CD4-positive, alpha-beta T cell (primary cell): ENCODE data around the gene SEC22C. TPM values are rescaled to one million over a fixed set of nuclear protein-coding genes. Genes with fewer than 3 reads are reported as not detected.
A peak's percentile ranks its signal among the peaks of the same experiment; 100 is the strongest.

Experiments
- ATAC-seq: fragments of 200-7000 bp; cut with Tn5 transposase; one replicate; pipeline ENCODE4 v1.10.0; 2022; ENCODE audit warnings: mild to moderate bottlenecking; ENCODE audit not compliant: poor library complexity
- CTCF ChIA-PET: fragments of 350-600 bp; sonication (Branson Sonifier 250); formaldehyde crosslinking; loops from one replicate; lab custom pipeline; 2021; ENCODE audit warnings: antibody characterized with exemption, inconsistent platforms; lab: Charles Lee
- POLR2A ChIA-PET: fragments of 350-600 bp; sonication (Branson Sonifier 250); formaldehyde crosslinking; loops from one replicate; lab custom pipeline; 2021; ENCODE audit warnings: antibody characterized with exemption, inconsistent platforms; lab: Charles Lee
- DNase-seq, 14 experiments: peaks; one replicate each; pipeline ENCODE4 v3.0.0-alpha.2; 2013 to 2020; ENCODE audit warnings: mixed read lengths in 2 of 14
- H3K27ac ChIP-seq, 2 donors: one replicate each; pipeline versions ENCODE4 v1.5.1 to v1.7.0; 2013; ENCODE audit warnings: low read length in 2 of 2, low read depth in 1 of 2, mild to moderate bottlenecking in 1 of 2
- H3K27me3 ChIP-seq, 2 experiments: 1 replicate in 1 of 2; 2 replicates in 1 of 2; pipeline versions ENCODE4 v1.6.1 to v1.7.0; 2013; ENCODE audit warnings: low read length in 2 of 2, control low read depth in 1 of 2, mild to moderate bottlenecking in 1 of 2, moderate library complexity in 1 of 2; ENCODE audit not compliant: insufficient read depth in 2 of 2, control insufficient read depth in 1 of 2
- H3K36me3 ChIP-seq: one replicate; pipeline ENCODE4 v1.6.1; 2013; ENCODE audit warnings: low read length, control low read depth; ENCODE audit not compliant: insufficient read depth
- H3K4me1 ChIP-seq: one replicate; pipeline ENCODE4 v1.6.1; 2013; ENCODE audit warnings: low read length, control low read depth; ENCODE audit not compliant: insufficient read depth
- H3K4me3 ChIP-seq: one replicate; pipeline ENCODE4 v1.5.1; 2013; ENCODE audit warnings: mild to moderate bottlenecking, low read length, moderate library complexity
- H3K9me3 ChIP-seq, 2 experiments: 1 replicate in 1 of 2; 2 replicates in 1 of 2; pipeline versions ENCODE4 v1.6.1 to v1.7.0; 2013; ENCODE audit warnings: low read length in 2 of 2, mild to moderate bottlenecking in 2 of 2, control low read depth in 1 of 2, moderate library complexity in 1 of 2; ENCODE audit not compliant: control insufficient read depth in 1 of 2, insufficient read depth in 1 of 2
- H3K27ac Mint-ChIP-seq: one replicate; pipeline ENCODE4 v1.8.0; 2020; ENCODE audit warnings: mixed read lengths
- H3K27me3 Mint-ChIP-seq: one replicate; pipeline ENCODE4 v1.8.0; 2021; ENCODE audit warnings: mixed read lengths
- H3K36me3 Mint-ChIP-seq: one replicate; pipeline ENCODE4 v1.8.0; 2021; ENCODE audit warnings: low read depth, mixed read lengths
- H3K4me1 Mint-ChIP-seq: one replicate; pipeline ENCODE4 v1.8.0; 2021; ENCODE audit warnings: low read depth, mixed read lengths
- H3K4me3 Mint-ChIP-seq: one replicate; pipeline ENCODE4 v1.8.0; 2020; ENCODE audit warnings: mild to moderate bottlenecking, mixed read lengths
- H3K9me3 Mint-ChIP-seq: one replicate; pipeline ENCODE4 v1.8.0; 2020; ENCODE audit warnings: mixed read lengths
- CTCF ChIP-seq: fragments of 200-600 bp; IDR thresholded peaks from one replicate; pipeline ENCODE4 v1.8.0; 2022; ENCODE audit warnings: antibody characterized with exemption, mild to moderate bottlenecking
- intact Hi-C, 2 experiments: fragments of 100-400 bp; cut with DNase I in 1 of 2; cut with micrococcal nuclease in 1 of 2; formaldehyde crosslinking; loops; one replicate each; pipeline versions ENCODE4 v1.15.1 to v1.9.0; 2023 to 2025; cut with DNase I, micrococcal nuclease
- total RNA-seq, 174 experiments: library from RNA in 2 of 174; stranded (reverse) in 2 of 174; gene quantifications; one replicate each; pipeline ENCODE4 v1.2.3 and lab custom pipeline; 2021 to 2026

The SEC22C gene
- total RNA-seq, 2 experiments from 2014 or later: 73.6 to 75.4 TPM

DNA sequence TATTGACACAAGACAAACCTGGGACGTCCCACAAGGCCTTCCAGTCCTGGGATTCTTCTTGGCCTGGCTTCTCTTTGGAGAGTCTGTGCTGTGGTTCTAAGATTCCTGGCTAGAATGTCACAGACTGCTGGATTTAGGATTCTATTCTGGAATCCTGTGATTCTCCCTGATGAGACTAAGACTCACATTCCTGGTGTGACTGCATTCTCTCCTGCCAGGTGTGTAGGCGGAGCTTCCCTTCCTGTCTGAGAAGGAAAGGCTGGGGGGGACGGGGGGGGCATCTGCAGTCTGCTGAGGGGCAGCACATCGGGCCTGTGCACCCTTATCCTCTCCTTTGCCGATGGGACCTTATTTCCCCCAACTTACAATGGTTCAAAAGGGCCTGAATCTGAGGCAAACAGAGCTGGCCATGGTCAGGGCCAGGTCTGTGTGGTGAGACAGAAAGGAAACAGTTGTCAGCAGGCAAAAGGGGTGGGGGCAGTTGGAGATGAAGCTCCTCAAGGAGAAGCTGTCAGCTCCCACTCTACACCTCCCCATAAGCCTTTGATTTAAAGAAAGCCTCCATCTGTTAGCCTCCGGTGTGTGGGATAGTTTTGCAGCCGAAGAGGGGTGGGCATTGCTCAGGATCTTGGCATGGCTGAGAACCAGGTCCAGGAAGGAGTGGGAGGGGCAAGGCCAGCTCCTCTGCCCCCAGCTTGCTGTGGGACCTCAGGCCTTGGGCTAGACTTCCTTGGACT lies 48.4 kb downstream of the SEC22C start:
- Histone ChIP-seq H3K9me3 (no peaks in the 10 kb centered on the region), H3K36me3 (peaks cover 15% of the 10 kb centered on the region), H3K4me3 (no peak overlapping the region), H3K27ac (no peak overlapping the region), H3K27me3 (no peaks in the 10 kb centered on the region), H3K4me1 (peaks cover 75% of the 10 kb centered on the region)
- ChIA-PET CTCF (interaction anchor here (1.1 kb wide), 1 partner anchor 32 kb away, joined by 4 read pairs; no protein-coding TSS in a partner anchor), POLR2A (interaction anchor here (3.9 kb wide), 1 partner anchor 31 kb away, joined by 17 read pairs; the partner anchor contains the start of gene VIPR1)
- intact Hi-C loops: no loop called here
- Mint-ChIP-seq H3K36me3 (peaks cover 65% of the 10 kb centered on the region), H3K4me1 (peaks cover 82% of the 10 kb centered on the region), H3K4me3 (no peak overlapping the region), H3K27ac (peak overlapping the region; percentile 88), H3K9me3 (no peaks in the 10 kb centered on the region), H3K27me3 (no peaks in the 10 kb centered on the region)
- ATAC-seq (no peak), DNase-seq (no peak)
- no peak for TF ChIP-seq CTCF

GRCh38 chr3:42532229-42532628 lies 49.5 kb downstream of the SEC22C start:
- CTCF ChIA-PET: no interaction called here
- H3K27ac Mint-ChIP-seq: peak overlapping the region; percentile 88

GRCh38 chr3:42531470-42531869 lies 50.3 kb downstream of the SEC22C start:
- TF ChIP-seq CTCF: no peak
- intact Hi-C loops: no loop called here
- peaks cover 15% of the 10 kb centered on the region for H3K36me3 ChIP-seq
- H3K4me1 ChIP-seq: peaks cover 89% of the 10 kb centered on the region
- Mint-ChIP-seq H3K27me3 (no peaks in the 10 kb centered on the region), H3K9me3 (no peaks in the 10 kb centered on the region), H3K4me1 (peaks cover 86% of the 10 kb centered on the region), H3K4me3 (no peak overlapping the region), H3K36me3 (peaks cover 66% of the 10 kb centered on the region), H3K27ac (peak overlapping the region; percentile 88)
- no peak overlapping the region for H3K4me3 ChIP-seq
- ChIA-PET CTCF (no interaction called here), POLR2A (interaction anchor here (3.9 kb wide), 1 partner anchor 29 kb away, joined by 17 read pairs; the partner anchor contains the start of gene VIPR1)
- DNase-seq: no peak
- H3K27me3 ChIP-seq: no peaks in the 10 kb centered on the region
- H3K27ac ChIP-seq: peak overlapping the region in 1 of 2 donors; percentile 13
- no peak for ATAC-seq
- H3K9me3 ChIP-seq: no peaks in the 10 kb centered on the region

More at GRCh38 chr3:42532229-42532628, 49.5 kb downstream of the SEC22C start:
- Histone ChIP-seq H3K36me3 (peaks cover 15% of the 10 kb centered on the region), H3K4me1 (peaks cover 86% of the 10 kb centered on the region), H3K27ac (no peak overlapping the region), H3K27me3 (no peaks in the 10 kb centered on the region), H3K4me3 (no peak overlapping the region), H3K9me3 (no peaks in the 10 kb centered on the region)
- Mint-ChIP-seq H3K4me1 (peaks cover 86% of the 10 kb centered on the region), H3K9me3 (no peaks in the 10 kb centered on the region), H3K36me3 (peaks cover 58% of the 10 kb centered on the region), H3K4me3 (peak overlapping the region; percentile 64), H3K27me3 (no peaks in the 10 kb centered on the region)
- DNase-seq (no peak), ATAC-seq (no peak)
- TF ChIP-seq CTCF: no peak
- intact Hi-C loops: no loop called here
- POLR2A ChIA-PET: interaction anchor here (3.9 kb wide), 1 partner anchor 30 kb away, joined by 17 read pairs; the partner anchor contains the start of gene VIPR1
